ENCODE measurements around the gene CYP26B1. TPM values are rescaled to one million over a fixed set of nuclear protein-coding genes. Genes with fewer than 3 reads are reported as not detected.

Gene CYP26B1
- total RNA-seq, 1 experiment from 2014 or later = 0.20 TPM

- TF ChIP-seq CTCF (conservative IDR thresholded peaks at IDR 0.05) = no peak
- Histone ChIP-seq H4K20me1 (ENCODE audit: control insufficient read depth, insufficient read depth, insufficient read length) (no peaks in the 10 kb centered on the region), H3K4me2 (ENCODE audit: insufficient read depth, insufficient read length, low read length) (no peak overlapping the region)
Measured at GRCh38 chr2:72183466-72183865, 35.8 kb upstream of the CYP26B1 start.

More at GRCh38 chr2:72183466-72183865, 35.8 kb upstream of the CYP26B1 start:
- Histone ChIP-seq H3K18ac (ENCODE audit: insufficient read length, low read depth, low read length) (no peak overlapping the region), H2BK15ac (ENCODE audit: low read depth, low read length) (no peak overlapping the region), H2AK5ac (ENCODE audit: insufficient read length, low read length) (no peak overlapping the region), H4K8ac (replicated peaks; ENCODE audit: insufficient read length, low read depth, low read length) (no peak overlapping the region), H2AFZ (ENCODE audit: low read length) (no peak overlapping the region), H3T11ph (ENCODE audit: low read length) (no peak overlapping the region), H3K4ac (ENCODE audit: low read depth, low read length) (no peak overlapping the region), H4K5ac (ENCODE audit: insufficient read length, low read depth, low read length) (no peak overlapping the region), H3K23ac (ENCODE audit: insufficient read length, low read depth, low read length) (no peak overlapping the region), H3K79me2 (ENCODE audit: insufficient read depth, low read length) (no peaks in the 10 kb centered on the region), H4K91ac (ENCODE audit: insufficient read length, low read depth, low read length) (no peak overlapping the region), H3K79me1 (ENCODE audit: insufficient read depth, low read depth, low read length, poor library complexity, severe bottlenecking) (no peaks in the 10 kb centered on the region), H3K23me2 (ENCODE audit: insufficient read length, low read depth, low read length, poor library complexity, severe bottlenecking) (no peaks in the 10 kb centered on the region), H3K4me1 (ENCODE audit: insufficient read depth, low read length) (no peaks in the 10 kb centered on the region), H2BK12ac (ENCODE audit: insufficient read length, low read depth, low read length) (no peak overlapping the region), H3K27ac (ENCODE audit: insufficient read length, low read depth, low read length) (no peak overlapping the region), H2BK120ac (ENCODE audit: low read depth, low read length, poor library complexity, severe bottlenecking) (no peak overlapping the region), H2BK20ac (ENCODE audit: low read depth, low read length, poor library complexity, severe bottlenecking) (no peak overlapping the region), H3K9ac (ENCODE audit: extremely low read depth, insufficient read length, low read length) (no peak overlapping the region), H3K14ac (ENCODE audit: insufficient read depth, low read length) (no peak overlapping the region), H3K9me3 (ENCODE audit: control insufficient read depth, low read depth, low read length) (no peaks in the 10 kb centered on the region), H3K27me3 (ENCODE audit: insufficient read depth, low read length) (no peaks in the 10 kb centered on the region), H2BK5ac (ENCODE audit: insufficient read length, low read length) (no peak overlapping the region), H3K56ac (ENCODE audit: insufficient read length, low read depth, low read length) (no peak overlapping the region)
- DNase-seq = no peak
- no peaks in the 10 kb centered on the region; a peak in 1 of 5 replicates for H3K9me3 Mint-ChIP-seq
- no CpG with 5 or more reads among the region's 2 CpGs for WGBS (ENCODE audit: extremely low coverage, insufficient read length, low lambda C conversion rate)
- H3K4me1 Mint-ChIP-seq = peaks cover 4 to 6% of the 10 kb centered on the region in 2 experiments; a peak in 3 of 4 replicates
- peaks cover 0 to 9% (median 5%) of the 10 kb centered on the region in 3 experiments; a peak in 4 of 7 replicates for H3K36me3 Mint-ChIP-seq (ENCODE audit: insufficient read depth in 1 of 3, low read depth in 3 of 3)
- H3K27me3 Mint-ChIP-seq (ENCODE audit: low read depth) = no peaks in the 10 kb centered on the region
- no peak overlapping the region for H3K4me3 Mint-ChIP-seq
- no peak overlapping the region for H3K27ac Mint-ChIP-seq
